Stimulated activated CD8-positive, alpha-beta memory T cell treated with anti-CD3 and anti-CD28 coated beads, Interleukin-4, amount 100 ng/mL, for 24 hours (primary cell): ENCODE measurements around the gene ROR2.
"Not testable (repeated sequence)": the region's sequence is repeated elsewhere in the genome, so short reads cannot be mapped to it uniquely, and the experiment has no call there.

Experiments used
- DNase-seq: peaks from one replicate; pipeline ENCODE4 v3.0.0-alpha.2; 2020; ENCODE audit warnings: low read depth

Gene ROR2

GRCh38 chr9:91817106-91817492, 132.9 kb downstream of the ROR2 start:
- no peak for DNase-seq

DNA sequence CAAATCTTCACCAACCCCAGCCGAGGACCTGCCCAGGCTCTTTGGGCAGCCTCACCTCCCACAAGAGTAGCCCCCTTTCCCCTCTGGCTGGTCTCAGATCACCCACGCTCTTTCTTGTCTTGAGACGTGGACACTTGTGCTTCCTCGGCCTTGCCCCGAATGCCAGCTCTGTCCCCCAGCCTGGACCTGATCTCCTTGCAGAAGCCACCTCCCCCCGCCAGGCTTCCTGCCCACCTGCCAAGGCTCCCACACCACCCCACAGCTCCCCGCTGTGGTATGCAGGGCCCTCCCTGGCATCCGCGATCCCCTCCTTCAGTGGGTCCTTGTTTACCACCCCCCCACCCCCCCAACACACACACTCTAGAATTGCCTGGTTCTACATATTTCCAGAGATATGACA, 133.7 kb downstream of the ROR2 start:
- DNase-seq, result no peak

GRCh38 chr9:91815896-91816295, 134.1 kb downstream of the ROR2 start:
- DNase-seq, result no peak

DNA sequence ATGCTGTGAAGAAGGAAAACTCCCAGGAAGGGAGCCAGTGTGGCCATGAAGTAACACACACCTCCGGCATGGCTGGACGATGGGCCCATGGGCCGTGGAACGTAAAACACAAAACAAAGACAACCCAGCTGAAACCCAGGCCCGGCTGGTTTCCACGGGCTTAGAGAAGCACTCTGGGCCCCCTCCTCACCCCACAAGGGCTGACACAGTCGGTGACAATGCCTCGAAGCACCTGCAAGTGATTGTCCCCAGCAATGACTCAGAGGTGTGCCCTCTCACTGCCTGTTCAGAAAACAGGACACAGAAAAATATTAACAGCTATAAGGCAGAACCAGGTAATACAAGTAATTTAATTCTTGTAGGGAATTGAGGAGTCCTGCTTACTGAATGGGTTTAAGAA, 135.3 kb downstream of the ROR2 start:
- no peak for DNase-seq

DNA sequence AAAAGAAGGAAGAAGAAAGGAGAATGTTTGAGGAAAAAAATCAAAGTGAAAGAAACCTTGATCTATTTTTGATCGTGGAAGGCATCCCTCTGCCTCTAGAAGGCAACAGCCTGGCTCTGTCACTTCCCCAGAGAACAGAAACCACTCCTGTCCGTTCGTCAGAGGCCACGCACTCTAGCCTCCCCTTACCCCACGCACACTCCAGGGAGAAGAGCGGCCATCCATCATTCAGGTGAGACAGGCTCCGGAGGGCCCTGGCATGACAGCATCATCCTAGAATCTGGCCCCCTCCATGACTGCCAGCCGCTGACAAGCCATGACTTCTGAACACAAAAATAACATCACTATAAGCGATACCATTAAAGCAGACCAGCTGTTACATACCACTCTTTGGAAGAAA, 135.8 kb downstream of the ROR2 start:
- no peak for DNase-seq

GRCh38 chr9:91813176-91813795, 136.7 kb downstream of the ROR2 start:
- no peak for DNase-seq

DNA sequence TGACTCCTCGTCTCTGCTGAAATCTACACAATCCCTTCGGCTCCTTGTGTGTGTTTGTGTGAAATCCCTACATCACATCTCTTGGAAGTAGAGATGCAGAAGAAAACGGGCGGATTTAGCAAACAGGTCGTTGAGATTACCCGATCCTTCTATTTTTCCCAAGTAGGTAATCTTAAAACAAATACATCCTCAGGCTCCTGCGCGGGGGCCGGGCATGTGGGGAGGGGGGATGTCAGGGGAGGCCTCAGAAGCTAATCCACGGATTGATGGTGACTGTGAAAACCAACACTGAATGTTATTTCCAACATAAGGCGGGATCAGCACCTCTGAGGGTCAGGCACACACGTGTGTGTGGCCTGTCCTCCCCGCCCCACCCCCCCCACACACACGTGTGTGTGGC, 137.8 kb downstream of the ROR2 start:
- no peak for DNase-seq

GRCh38 chr9:91811024-91811909, 138.8 kb downstream of the ROR2 start:
- DNase-seq, result no peak

- DNase-seq, result no peak
Observed at GRCh38 chr9:91810286-91810905, 139.6 kb downstream of the ROR2 start.

GRCh38 chr9:91809581-91810285, 140.3 kb downstream of the ROR2 start:
- no peak for DNase-seq

DNA sequence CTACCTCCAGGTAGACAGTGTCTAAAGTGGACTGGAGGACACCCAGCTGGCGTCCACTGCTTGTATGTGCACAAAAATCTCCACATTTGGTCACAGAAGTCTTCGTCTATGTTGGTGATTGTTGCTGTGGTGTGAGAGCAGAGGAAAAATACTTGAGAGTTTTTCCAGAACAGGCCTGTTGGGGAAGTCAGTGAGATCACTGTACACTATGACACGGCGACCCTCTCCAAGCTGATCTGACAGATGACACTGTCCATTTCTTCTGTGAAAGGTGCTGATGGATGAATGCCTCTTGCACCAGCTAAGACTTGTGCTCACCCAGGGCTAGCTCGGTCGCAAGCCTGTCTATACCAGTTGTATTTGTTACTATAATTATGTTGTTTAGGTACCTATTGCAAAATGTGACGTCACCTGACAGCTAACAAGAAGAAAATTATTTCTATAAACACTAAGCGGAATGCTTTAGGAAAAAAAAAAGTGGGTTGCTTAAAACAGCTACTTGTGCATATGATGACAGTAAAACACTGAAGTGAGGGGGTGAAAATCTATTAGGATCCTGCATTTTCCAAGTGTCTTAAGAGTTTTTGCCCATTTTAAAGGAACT, 142.3 kb downstream of the ROR2 start:
- DNase-seq, result no peak

GRCh38 chr9:91805031-91805430, 145.0 kb downstream of the ROR2 start:
- DNase-seq, result no peak

DNA sequence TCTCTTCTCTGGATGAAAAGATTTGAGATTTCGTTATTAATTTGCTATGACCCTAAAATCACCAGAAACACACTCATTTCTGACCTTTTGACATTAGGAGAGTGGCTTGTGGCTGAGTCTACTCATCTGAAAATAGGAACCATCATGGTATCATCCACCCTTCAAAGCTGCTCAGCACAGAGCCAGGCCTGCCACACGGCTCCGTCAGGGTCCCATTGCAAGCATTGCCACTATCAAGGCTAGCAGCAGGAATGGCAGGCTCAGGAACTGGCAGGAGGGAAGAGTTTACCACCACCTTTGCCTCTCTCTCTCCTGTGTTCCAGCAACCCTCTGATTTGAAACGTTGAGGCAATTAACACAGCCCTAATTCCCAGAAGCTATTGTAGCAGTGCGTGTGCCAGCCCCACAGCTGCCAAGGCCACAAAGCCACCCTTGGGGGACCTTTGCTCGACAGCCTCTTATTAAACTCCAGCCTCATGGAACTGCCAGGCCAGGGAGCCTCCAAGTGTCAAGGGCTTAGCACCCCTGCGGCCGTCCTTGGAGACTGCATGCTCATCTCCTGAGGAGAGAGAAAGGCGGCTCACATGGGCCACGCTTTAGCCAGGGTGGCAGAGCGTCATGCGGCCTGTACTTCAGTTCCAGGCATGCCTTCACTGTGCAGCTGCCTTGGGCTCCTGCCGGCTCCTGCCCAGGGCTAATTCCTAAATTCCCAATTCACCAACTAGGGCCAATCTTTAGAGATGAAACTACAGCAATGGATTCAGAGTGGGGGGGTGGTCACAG, 145.9 kb downstream of the ROR2 start:
- no peak for DNase-seq

DNA sequence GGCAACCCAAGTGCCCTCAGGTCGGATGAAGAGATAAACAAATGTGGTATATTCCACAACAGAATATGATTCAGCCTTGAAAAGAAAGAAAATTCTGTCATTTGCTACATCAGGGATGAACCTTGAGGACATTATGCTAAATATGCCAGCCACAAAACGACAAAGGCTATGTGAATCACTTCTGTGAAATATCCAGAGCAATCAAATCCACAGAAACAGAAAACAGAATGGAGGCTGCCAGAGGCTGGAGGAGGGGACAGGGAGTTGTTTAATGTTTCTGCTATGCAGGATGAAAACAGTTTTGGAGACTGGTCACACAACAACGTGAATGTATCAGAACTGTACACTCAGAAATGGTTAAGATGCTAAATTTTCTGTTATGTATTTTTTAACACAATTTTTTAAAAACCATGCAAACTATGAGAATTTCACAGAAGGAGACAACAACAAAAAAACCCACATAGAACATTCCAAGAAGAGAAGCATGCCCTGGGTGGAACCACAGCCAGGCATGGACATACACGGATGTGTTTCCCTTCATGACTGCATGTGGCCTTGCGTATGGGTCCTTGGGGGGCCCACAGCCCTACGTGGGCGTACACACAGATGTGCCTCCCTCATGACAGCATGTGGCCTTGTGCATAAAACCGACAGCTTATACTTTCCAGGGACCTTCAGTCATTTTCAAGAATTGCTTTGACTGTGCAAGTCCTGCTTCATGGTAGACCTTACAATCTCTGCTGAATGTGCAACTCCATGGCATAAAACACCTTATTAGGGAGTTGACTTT, 146.7 kb downstream of the ROR2 start:
- DNase-seq, result no peak

- DNase-seq, result no peak
Observed at GRCh38 chr9:91802391-91802790, 147.6 kb downstream of the ROR2 start.

- DNase-seq, result no peak
Observed at GRCh38 chr9:91800473-91801030, 149.5 kb downstream of the ROR2 start.

DNA sequence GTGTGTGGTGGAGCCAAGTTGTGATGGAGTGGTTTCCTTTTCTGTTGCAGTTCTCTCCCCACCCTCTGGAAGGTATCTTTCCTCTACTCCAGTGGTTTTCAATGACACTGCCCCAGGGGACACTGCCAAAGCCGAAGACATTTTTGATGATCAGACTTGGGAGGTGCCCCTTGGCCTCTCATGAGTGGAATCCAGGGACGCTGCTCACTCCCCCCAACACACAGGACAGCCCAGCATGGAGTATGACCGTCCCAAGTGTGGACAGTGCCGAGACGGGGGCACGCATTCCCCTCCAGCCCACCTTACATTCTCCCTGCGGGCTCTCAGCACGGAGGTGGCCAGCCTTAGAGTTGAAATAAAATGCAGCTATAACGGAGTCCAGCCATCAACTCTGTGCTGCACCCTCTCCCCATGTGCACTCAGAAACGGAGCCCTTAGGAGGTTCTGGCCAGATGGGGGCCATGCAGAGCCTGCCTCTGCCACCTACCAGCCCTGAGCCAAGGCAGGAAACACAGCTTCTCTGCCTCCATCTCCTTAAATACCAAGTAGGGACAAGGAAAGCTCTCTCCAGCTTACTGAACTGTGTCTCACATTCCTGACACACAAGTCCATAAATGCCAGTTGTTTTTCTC, 150.8 kb downstream of the ROR2 start:
- no peak for DNase-seq

GRCh38 chr9:91798273-91799112, 151.5 kb downstream of the ROR2 start:
- peak; percentile 19 for DNase-seq

DNA sequence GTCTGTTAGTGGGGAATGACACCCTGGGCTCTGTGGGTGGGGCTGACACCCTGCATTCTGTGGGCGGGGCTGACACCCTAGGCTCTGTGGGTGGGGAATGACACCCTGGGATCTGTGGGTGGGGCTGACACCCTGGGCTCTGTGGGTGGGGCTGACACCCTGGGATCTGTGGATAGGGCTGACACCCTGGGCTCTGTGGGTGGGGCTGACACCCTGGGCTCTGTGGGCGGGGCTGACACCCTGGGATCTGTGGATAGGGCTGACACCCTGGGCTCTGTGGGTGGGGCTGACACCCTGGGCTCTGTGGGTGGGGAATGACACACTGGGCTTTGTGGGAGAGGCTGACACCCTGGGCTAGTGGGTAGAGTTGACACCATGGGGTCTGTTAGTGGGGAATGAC, 152.5 kb downstream of the ROR2 start:
- DNase-seq, result not testable (repeated sequence)
